GM19397 (cell line): ENCODE results near the gene NEK6.

Experiments
- ATAC-seq: cut with Tn5 transposase; IDR thresholded peaks from one replicate; pipeline ENCODE4 v1.9.1; 2021; ENCODE audit warnings: mild to moderate bottlenecking, moderate library complexity; ENCODE audit not compliant: unreplicated experiment

Gene NEK6

GRCh38 chr9:124335320-124335707 is 77.6 kb downstream of the NEK6 start:
- no peak for ATAC-seq

- no peak for ATAC-seq
Observed at GRCh38 chr9:124337562-124337961, 79.8 kb downstream of the NEK6 start.

- no peak for ATAC-seq
Observed at GRCh38 chr9:124339603-124340146, 81.9 kb downstream of the NEK6 start.

- no peak for ATAC-seq
Observed at GRCh38 chr9:124340219-124341069, 82.7 kb downstream of the NEK6 start.

GRCh38 chr9:124341455-124342170 is 83.9 kb downstream of the NEK6 start:
- ATAC-seq: no peak

- no peak for ATAC-seq
Observed at GRCh38 chr9:124342402-124342775, 84.6 kb downstream of the NEK6 start.

GRCh38 chr9:124342776-124343485 is 85.2 kb downstream of the NEK6 start:
- ATAC-seq: no peak

GRCh38 chr9:124343533-124344290 is 86.0 kb downstream of the NEK6 start:
- no peak for ATAC-seq

GRCh38 chr9:124344291-124345050 is 86.7 kb downstream of the NEK6 start:
- no peak for ATAC-seq

- no peak for ATAC-seq
Observed at GRCh38 chr9:124345063-124345462, 87.3 kb downstream of the NEK6 start.

GRCh38 chr9:124345751-124346281 is 88.1 kb downstream of the NEK6 start:
- ATAC-seq: no peak

GRCh38 chr9:124346347-124347163 is 88.8 kb downstream of the NEK6 start:
- no peak for ATAC-seq

GRCh38 chr9:124347206-124347967 is 89.6 kb downstream of the NEK6 start:
- no peak for ATAC-seq

GRCh38 chr9:124347968-124348358 is 90.2 kb downstream of the NEK6 start:
- no peak for ATAC-seq

- ATAC-seq: no peak
Observed at GRCh38 chr9:124348363-124348762, 90.6 kb downstream of the NEK6 start.

- no peak for ATAC-seq
Observed at GRCh38 chr9:124348831-124349230, 91.1 kb downstream of the NEK6 start.

- no peak for ATAC-seq
Observed at GRCh38 chr9:124349267-124349666, 91.5 kb downstream of the NEK6 start.
